NCI-H446 (cell line): ENCODE data around the gene DNAJC24.
A peak's percentile ranks its signal among the peaks of the same experiment; 100 is the strongest.

Experiments used
- DNase-seq, 2 experiments: peaks; one replicate each; lab custom pipeline; 2025; lab: John Stamatoyannopoulos, UW

Gene DNAJC24

DNA sequence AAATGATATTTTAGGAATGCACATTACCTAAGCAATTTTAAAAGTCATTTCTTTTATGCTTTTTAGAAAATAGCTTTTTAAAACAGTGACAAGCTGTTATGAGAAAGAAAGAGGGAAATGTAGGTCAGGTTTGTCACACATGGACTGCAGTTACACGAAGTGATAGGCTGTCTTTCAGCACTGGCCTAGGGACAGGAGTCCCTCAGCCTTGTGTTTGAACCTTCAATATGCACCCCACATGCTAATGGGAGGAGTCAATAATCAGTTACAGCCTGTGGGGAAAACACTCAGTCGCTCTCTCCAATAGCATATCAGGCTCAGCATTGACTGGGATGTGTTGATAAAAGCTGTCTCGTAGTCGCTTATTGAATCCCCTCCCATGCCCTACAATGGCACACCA lies 45.8 kb downstream of the DNAJC24 start:
- no peak for DNase-seq

DNA sequence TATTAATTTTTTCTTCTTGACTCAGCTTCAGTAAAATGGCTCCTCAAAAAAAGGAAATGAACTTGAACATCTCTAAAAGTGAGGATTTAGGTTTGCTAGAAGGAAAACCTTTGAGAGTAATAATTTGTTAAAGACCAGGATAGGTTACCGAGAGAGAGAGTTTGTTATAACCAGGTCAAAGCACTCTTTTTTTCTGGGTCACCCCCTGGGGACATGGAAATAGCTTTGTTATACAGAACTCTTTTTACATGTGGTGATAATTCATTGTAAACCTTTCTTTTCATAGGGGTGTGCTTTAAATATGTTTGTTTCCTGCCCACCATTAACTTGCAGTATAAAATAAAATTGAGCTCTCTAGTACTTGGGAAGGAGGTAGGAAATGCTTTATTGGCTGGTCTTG lies 47.7 kb downstream of the DNAJC24 start:
- no peak for DNase-seq

DNA sequence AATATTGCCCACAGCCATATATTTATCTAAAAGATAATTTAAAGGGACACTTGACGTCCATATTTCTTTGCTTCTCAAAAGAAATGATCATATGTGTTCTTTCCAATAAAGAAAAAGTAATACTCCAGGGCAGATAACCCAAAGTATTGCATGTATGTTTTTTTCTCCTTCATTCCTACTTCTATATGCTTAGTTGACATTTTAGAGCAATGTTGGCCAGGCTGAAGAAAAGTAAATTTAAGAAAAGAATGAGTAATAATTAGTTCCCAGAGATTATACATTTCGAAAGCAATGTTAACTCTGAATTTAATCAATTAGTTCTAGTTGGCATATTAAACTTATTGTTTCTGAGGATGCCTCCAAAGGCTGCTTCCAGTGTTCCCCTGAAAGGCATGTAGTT lies 48.2 kb downstream of the DNAJC24 start:
- no peak for DNase-seq

DNA sequence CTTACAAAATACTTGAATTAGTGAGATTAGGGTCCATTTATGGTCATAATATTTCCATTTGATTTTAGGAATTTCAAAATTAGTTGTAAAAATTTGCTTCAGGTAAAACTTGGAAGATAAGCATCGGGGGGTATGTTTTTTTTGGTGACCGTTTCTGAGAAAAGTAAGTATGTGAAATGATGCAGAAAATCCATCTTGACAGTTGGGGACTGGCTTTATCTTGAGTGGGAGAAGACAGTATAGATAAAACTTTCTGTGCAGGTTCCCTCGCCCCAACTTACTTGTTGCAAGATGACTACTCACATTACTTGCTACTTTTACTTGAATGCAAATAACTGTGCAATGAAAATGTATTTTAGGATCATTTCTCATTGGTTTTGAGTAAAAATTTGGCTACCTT lies 49.5 kb downstream of the DNAJC24 start:
- no peak for DNase-seq

DNA sequence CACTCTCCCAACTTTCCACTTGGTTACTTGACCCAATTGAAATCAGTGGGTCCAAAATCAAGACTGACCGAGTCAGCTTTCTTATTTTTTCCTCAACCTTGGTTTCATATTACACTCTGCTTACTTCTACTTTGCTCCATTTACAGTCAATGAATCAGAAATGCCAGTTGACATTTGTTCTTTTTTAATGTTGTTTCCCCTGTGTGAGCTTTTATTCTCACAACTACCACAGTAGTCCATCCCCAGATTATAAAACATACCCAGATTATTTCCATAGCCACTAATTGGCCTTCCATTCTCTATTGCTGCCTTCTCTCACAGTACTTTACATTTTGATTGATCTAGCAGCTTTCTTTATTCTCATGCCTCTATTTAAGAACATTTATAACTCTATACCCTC lies 50.0 kb downstream of the DNAJC24 start:
- no peak for DNase-seq

DNA sequence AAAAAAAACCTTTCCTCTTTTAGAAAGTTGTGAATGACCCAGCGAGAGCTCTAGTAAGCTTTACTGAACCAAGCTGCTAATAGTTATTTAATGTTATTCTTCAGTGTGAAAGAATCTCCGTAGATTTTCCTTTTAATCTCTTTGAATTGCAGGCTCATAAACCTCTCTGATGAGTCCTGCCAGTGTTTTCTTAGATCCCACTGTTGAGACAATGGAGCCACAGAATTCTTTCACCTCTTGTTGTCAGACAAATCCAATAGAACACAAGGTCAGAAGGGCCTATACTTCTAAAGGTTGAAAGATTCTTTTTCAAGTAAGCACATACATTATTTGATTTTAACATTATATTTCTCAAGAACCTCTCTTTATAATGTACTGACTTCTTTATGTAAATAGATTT lies 52.2 kb downstream of the DNAJC24 start:
- DNase-seq: no peak

DNA sequence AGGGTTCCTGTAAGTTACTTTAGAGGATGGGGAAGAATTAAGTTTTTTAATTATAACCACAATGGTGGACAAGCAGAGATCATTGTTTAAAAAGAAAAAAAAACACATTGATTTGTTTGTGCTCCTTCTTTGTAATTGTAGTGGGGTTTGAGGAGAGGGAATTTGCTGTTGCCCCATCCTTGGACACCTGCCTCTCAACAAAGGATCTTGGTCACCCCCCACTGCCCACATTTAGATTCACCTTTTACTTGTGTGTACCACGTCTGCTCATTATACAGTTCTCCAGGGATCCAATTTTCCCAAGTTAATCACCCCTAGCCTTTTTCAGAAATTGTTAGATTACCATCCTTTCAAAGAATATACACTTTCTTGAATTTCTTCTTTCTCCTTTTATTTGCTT lies 53.0 kb downstream of the DNAJC24 start:
- DNase-seq: no peak

DNA sequence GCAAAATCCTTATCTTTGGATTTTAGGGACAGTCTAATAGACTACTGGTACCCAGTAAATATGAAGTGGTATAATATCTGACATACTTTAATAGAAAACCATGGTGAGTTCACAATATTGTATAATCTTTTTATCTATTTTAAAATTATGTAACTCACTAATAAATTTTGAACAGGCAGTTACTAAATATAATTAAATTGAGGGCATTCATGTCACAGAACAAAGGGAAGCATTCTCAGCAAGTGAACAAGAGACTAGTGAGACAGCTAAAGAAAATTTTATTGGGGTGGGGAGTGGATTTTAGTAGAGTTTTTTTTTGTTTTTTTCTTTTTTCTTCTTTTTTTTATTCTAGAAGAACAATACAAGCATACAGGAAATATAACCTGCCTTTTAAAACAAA lies 55.0 kb downstream of the DNAJC24 start:
- DNase-seq: no peak

DNA sequence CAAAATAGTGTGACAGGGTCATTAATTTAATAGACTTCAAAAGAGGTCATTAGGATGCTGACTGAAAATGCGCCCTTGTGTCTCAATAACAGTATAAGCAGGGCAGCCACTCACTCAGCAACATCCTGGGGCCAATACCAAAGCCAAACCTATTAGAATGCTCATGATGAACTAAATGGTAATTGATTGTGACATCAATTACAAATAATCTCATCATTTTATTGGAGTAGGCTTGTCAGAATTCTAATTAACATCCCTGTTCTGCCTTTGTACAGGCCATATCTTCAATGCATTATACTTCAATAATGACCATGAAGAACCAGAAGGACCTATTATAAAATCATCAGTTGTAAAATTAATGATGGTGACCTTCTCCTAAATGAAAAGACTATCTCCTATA lies 64.2 kb downstream of the DNAJC24 start:
- DNase-seq: no peak

DNA sequence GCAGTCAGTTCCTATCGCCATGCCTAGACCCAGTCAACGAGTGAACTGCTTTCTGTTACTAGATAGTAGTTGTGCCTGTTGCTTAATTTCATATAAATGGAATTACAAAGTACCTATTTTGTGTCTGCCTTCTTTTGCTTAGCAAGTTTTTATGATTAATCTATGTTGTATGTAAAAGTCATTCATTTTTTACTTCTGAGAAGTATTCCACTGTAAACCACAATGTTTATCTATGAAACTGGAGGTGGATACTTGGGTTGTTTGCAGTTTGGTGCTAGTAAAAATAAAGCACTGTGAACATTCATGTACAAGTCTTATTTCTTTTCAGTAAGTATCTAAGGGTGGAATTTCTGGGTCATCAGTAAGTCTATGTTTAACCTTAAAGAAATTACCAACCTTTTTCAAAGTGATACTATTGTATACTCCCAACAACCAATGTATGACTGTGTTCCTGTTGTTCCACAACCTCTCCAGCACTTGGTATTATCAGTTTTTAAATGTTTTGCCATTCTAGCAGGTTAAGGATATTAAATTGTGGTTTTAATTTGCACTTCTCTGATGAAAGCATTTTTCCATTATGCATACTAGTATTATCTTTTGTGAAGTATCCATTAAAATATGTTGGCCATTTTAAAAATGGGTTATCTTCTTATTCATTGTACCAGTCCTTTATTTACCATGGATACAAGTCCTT lies 68.2 kb downstream of the DNAJC24 start:
- DNase-seq: no peak

DNA sequence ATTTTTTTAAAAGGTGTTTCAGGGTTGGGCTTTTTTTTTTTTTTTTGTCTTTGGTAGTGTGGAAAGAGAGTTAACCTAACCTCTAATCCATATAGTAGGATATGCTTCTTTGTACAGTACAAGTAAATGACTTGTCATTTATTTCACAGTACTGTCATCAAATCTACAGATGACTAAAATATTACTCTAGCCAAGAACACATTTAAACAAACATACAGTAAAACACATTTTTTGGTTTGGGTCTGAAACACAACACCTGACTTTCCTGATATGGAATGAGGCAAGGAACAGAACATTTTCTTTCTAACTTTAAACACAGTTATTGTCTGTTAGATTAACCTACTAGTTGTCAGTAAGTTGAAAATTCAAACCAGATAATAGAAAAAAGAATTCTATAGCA lies 71.6 kb downstream of the DNAJC24 start:
- DNase-seq: no peak

DNA sequence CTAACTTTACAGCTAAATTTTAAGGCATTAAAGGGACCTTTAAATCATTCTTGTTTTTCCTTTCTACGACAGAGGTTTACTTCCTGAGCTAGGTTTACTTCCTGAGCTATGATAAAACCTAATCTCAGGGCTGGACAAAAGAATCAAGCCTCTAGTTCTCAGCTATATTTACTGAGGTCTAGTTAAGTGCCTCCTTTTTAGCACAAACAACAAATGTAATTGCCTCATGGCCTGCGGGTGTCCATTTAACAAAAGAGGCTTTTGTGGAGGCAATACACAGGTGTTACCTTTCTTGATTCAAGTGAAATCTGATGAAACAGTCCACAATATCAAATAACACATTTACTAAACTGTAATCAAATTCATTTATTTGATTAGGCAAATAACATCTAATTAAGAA lies 72.4 kb downstream of the DNAJC24 start:
- no peak for DNase-seq

DNA sequence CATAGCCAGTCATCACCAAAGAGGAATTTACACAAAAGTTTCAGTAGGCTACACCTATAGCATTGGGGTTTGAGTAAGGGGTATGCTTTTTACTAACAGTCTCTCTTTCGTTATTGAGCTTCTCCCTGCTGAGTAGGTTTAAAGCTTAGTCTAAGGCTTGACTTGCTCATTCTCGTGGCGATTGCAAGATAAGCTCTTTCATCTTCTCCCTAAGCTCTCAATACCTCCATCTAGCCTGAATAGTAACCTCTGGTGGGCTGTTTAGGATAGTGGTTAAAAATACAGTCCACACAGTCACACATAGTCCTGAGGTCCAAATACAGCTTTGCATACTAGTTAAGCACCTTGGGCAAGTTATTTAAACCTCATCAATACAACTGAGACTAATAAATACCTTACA lies 74.1 kb downstream of the DNAJC24 start:
- DNase-seq: no peak

DNA sequence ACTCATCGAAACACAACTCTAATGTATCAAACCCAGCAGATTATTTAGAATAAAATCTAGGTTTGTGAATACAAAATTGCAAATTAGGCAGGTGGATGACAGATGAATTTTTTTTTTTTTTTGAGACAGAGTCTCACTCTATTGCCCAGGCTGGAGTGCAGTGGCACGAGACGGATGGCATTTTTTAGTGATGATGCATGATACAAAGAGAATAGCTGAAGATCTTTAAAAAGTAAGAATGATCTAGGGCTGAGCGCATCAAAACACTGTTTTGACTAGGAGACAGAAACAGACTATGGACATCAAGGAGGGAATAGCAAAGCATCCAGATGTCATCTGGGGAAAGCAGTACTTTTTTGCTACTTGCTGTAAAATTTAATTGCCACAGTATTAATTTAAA lies 76.0 kb downstream of the DNAJC24 start:
- no peak for DNase-seq

DNA sequence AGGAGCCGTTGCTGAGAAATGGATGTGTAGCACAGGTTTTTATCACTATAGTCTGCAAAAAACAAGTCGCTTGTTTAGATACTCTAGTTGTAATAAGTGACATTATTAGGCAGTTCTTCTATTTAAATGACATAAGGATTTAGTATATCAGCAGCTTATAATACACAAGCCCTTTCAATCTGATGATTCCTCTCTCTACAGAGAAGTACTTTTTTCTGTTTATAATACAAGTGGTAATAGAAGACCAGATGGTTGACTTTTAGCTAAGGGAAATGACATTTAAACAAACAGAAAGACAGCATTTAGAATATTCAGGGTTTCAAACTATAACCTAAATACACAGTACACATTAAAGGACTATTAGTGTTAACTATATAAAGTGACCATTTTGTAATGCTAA lies 79.4 kb downstream of the DNAJC24 start:
- DNase-seq: no peak

DNA sequence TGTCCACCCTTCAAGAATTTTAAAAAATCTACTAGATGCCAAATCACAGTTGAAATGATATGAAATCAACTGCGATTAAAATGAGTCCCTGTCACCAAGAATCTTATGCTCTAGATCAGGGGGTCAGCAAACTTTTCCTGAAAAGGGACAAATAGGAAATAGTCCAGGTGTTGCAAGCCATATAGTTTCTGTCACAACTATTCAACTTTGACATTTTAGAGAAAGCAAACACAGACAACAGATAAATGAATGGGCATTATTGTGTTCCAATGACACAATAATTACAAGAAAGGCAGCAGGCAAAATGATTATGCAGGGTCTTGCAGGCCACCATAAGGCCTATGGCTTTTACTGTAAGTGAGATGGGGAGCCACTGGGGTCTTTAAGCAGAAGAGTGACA lies 81.2 kb downstream of the DNAJC24 start:
- no peak for DNase-seq

DNA sequence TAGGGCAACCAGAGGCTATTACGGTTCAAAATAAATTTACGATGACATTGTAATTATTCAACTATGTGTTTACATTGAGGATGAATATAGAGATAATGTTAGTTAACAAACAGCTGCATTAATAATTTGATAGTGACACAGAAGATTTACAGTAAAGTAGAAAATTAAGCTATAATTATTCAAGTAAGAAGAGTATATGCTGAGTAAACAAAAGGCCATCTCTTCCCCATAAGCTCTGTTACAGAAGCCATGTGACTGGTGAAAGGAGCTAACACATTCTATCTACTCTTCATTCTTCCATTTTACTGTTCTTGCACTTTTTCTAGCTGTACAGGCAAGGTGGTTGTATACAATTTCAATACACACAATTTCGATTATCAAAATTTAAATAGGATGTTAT lies 85.5 kb downstream of the DNAJC24 start:
- DNase-seq: no peak

DNA sequence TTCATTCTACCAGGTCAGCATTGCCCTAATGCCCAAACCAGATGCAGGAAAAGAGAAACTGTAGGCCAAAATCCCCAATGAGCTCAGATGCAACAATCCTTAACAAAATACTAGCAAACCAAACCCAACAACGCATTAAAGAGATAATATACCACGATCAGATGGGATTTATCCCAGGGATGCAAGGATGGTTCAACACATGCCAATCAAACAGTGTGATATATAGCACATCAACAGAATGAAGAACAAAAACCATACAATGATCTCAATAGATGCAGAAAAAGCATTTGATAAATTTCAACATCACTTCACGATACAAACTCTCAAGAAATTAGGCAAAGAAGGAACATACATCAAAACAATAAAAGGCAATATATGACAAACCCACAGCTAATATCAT lies 94.8 kb downstream of the DNAJC24 start:
- no peak for DNase-seq

DNA sequence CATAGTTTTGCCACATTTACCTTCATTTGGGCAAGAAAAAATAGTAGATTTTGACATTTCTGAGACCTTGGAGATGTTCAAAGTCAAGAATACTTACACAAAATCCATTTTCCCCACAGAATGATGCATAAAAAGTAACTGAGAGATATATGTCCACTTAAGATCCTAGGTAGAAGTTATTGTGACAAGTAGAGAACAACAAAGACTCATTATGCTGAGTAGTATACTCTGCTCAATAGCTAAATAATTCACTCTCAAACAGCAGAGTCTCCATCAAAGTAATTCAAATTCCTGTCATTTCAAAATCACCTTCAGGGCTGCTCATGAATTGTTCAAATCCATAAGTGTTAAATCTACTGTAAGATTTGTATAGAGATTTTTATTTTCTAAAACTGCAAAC lies 104.4 kb downstream of the DNAJC24 start:
- DNase-seq: no peak

DNA sequence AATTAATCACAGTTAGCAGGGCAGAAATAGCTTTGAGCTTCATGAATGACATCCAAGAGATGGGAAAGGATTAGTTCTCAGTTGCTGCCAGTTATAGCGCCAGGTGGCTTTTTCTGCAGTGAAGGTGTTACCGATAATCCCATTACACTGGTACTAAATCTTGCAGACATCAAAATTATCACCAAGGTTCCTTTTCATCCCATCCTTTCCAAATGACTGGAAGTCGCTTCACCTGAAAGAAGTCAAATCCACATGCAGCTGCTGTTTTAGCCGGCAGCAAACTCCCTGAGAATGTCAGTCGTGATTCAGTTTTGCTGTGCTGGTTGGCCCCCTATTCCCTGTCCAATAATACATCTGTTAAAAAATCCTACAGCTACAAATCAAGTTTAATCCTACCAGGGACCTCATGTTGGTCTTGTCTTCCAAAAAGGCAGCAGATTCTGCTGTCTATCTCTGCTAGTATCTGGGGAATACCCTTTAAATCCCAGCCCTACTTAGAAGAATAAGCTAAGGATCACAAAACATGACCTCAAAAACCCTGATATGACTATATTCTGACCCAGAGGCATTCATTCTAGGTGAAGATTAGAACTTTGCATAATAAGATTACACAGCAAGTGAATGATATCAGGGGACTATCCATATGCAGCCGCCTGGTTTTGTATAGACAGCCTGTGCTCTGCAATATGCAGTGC lies 108.0 kb downstream of the DNAJC24 start:
- DNase-seq: no peak

DNA sequence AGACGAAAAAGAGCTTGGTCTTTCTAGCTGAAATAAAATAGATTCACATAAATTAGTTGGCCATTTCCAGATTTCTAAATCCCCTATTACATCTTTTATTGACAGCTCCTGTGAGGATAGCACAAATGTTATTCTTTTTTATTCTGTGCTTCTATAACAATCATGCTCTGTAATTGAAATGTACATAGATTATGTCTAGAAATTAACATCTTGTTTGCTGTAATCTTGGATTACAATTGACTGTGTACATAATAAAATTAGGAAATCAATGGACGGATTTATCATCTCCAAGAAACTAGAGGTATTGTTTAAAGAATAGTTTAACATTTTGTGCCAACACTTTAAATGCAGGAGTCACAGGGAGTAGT lies 108.5 kb downstream of the DNAJC24 start:
- no peak for DNase-seq

DNA sequence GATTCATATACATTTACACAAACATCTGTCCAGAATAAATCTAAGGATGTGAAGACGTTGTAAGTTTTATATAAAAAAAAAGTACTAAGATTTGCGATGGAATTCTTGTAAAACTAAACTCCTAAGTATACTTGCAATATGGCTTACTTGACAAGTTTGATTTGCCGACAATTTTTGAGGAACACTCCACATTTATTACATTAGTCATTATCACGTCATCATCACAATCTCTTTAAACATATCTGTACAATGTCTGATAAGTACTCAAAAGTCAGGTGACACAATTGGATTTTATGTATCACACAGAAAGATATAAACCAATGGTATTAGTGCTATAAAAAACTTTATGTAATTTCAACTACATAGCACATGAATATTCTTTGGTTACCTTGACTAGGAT lies 109.4 kb downstream of the DNAJC24 start:
- no peak for DNase-seq

DNA sequence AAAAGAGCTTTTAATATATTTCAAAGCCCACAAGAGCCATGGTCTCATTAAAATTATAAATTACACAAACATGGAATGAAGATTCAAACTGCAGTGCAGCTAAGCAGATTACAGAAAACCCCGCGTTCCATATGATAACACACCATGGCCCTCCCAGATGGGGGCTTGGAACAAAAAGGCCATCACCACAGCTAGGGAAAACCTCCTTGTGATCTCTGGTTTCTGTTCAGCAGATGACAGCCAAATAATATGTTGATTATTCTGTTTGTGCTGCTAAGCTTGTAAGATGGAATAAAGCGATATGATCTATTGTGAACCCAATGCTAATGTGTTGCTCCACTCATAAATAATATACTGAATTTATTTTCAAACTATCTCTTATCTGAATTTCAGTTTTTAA lies 111.3 kb downstream of the DNAJC24 start:
- DNase-seq: peak in 1 of 2 experiments; percentile 53
